Upper lobe of left lung (tissue), 6 donors: ENCODE measurements around the gene ARV1. TPM values are rescaled to one million over a fixed set of nuclear protein-coding genes. Genes with fewer than 3 reads are reported as not detected.
"Not testable (repeated sequence)": the region's sequence is repeated elsewhere in the genome, so short reads cannot be mapped to it uniquely, and the experiment has no call there.

ENCODE experiments used
- ATAC-seq, 2 donors: fragments of 200-7000 bp; cut with Tn5 transposase; one replicate each; pipeline ENCODE4 v1.9.1; 2022; ENCODE audit warnings: mild to moderate bottlenecking in 2 of 2, moderate library complexity in 2 of 2; ENCODE audit not compliant: low FRiP score in 2 of 2
- DNase-seq, 2 donors: peaks; one replicate each; pipeline ENCODE4 v3.0.0-alpha.2; 2019 to 2020
- H3K27ac ChIP-seq, 4 donors: fragments of 200-600 bp; sonication (generic); one replicate each; pipeline ENCODE4 v1.5.1; 2016 to 2019
- H3K27me3 ChIP-seq, 4 donors: fragments of 200-600 bp; sonication (generic); one replicate each; pipeline ENCODE4 v1.5.1; 2017 to 2019
- H3K36me3 ChIP-seq, 4 donors: fragments of 200-600 bp; sonication (generic); one replicate each; pipeline ENCODE4 v1.5.1; 2016 to 2019
- H3K4me1 ChIP-seq, 4 donors: fragments of 200-600 bp; sonication (generic); one replicate each; pipeline ENCODE4 v1.5.1; 2018 to 2019
- H3K4me3 ChIP-seq, 4 donors: fragments of 200-600 bp; sonication (generic); one replicate each; pipeline ENCODE4 v1.5.1; 2017 to 2019; ENCODE audit warnings: mild to moderate bottlenecking in 2 of 4, moderate library complexity in 1 of 4
- H3K9me3 ChIP-seq, 4 donors: fragments of 200-600 bp; sonication (generic); one replicate each; pipeline ENCODE4 v1.5.1; 2018 to 2019
- CTCF ChIP-seq, 6 experiments: fragments of 450-650 bp in 4 of 6; fragments of 200-600 bp in 2 of 6; sonication (generic) in 2 of 6; IDR thresholded peaks; one replicate each; pipeline ENCODE4 v1.5.1; 2016 to 2019; ENCODE audit warnings: antibody characterized with exemption in 6 of 6
- EP300 ChIP-seq, 4 donors: sonication (generic); formaldehyde crosslinking; IDR thresholded peaks; one replicate each; pipeline ENCODE4 v1.5.1; 2017; ENCODE audit warnings: antibody characterized with exemption in 4 of 4, control low read depth in 2 of 4
- POLR2A ChIP-seq, 4 donors: fragments of 450-650 bp; IDR thresholded peaks; one replicate each; pipeline ENCODE4 v1.5.1; 2016 to 2017; ENCODE audit warnings: antibody characterized with exemption in 4 of 4, mild to moderate bottlenecking in 2 of 4
- POLR2AphosphoS5 ChIP-seq, 2 donors: sonication (generic); formaldehyde crosslinking; IDR thresholded peaks; one replicate each; pipeline ENCODE4 v1.5.1; 2017; ENCODE audit warnings: antibody characterized with exemption in 2 of 2
- WGBS, 2 donors: methylation state at CpG; one replicate each; pipeline ENCODE4 v1.1.5; 2017 to 2018; 5-methylcytosine and 5-hydroxymethylcytosine counted together
- total RNA-seq, 6 donors: library from RNA; depleted of rRNA in 4 of 6; stranded (reverse); fragments of >200 nt in 4 of 6; gene quantifications; one replicate each; pipeline versions ENCODE4 v1.1.0 to v1.2.1, GENCODE V29; 2016 to 2021
- donor health status: DM: no; HTN: no; CAD: no; lungs with moderate emphysema.
- donor health status: DM: no; HTN: yes; CAD: no; lungs with severe emphysema.

ARV1 gene
- total RNA-seq, 6 donors from 2014 or later, result 2.3 to 25.2 (median 19.6) TPM

GRCh38 chr1:231000201-231000600 lies 21.3 kb downstream of the ARV1 start:
- 95 to 97% methylated on average over 4 of the region's 4 CpGs for WGBS, 2 donors
- no peaks in the 10 kb centered on the region for H3K27me3 ChIP-seq
- peaks cover 34 to 67% (median 53%) of the 10 kb centered on the region in 4 donors for H3K36me3 ChIP-seq
- no peak for DNase-seq
- no peak overlapping the region for H3K27ac ChIP-seq
- ATAC-seq, result no peak
- TF ChIP-seq EP300 (IDR thresholded peaks at IDR 0.05) (no peak), POLR2A (IDR thresholded peaks at IDR 0.05) (no peak), CTCF (IDR thresholded peaks at IDR 0.05) (no peak), POLR2AphosphoS5 (IDR thresholded peaks at IDR 0.05) (no peak)
- H3K9me3 ChIP-seq, result peaks cover 3 to 18% (median 11%) of the 10 kb centered on the region in 4 donors
- H3K4me3 ChIP-seq, result no peak overlapping the region
- H3K4me1 ChIP-seq, result no peaks in the 10 kb centered on the region

GRCh38 chr1:231000639-231001038 lies 21.7 kb downstream of the ARV1 start:
- Histone ChIP-seq H3K27ac (no peak overlapping the region), H3K36me3 (peaks cover 34 to 62% (median 53%) of the 10 kb centered on the region in 4 donors), H3K4me3 (no peak overlapping the region), H3K9me3 (peaks cover 3 to 18% (median 11%) of the 10 kb centered on the region in 4 donors), H3K4me1 (no peaks in the 10 kb centered on the region), H3K27me3 (no peaks in the 10 kb centered on the region)
- TF ChIP-seq POLR2A (IDR thresholded peaks at IDR 0.05) (no peak), EP300 (IDR thresholded peaks at IDR 0.05) (no peak), POLR2AphosphoS5 (IDR thresholded peaks at IDR 0.05) (no peak), CTCF (IDR thresholded peaks at IDR 0.05) (no peak)
- no peak for ATAC-seq
- no peak for DNase-seq
- WGBS, 2 donors, result 100% methylated on average over 1 of the region's 1 CpG

GRCh38 chr1:231001892-231002291 lies 23.0 kb downstream of the ARV1 start:
- no peak for ATAC-seq
- Histone ChIP-seq H3K4me1 (no peaks in the 10 kb centered on the region), H3K27me3 (no peaks in the 10 kb centered on the region), H3K36me3 (peaks cover 34 to 50% (median 43%) of the 10 kb centered on the region in 4 donors), H3K27ac (no peak overlapping the region), H3K9me3 (peaks cover 3 to 18% (median 11%) of the 10 kb centered on the region in 4 donors), H3K4me3 (no peak overlapping the region)
- DNase-seq, result no peak
- TF ChIP-seq POLR2A (IDR thresholded peaks at IDR 0.05) (no peak), CTCF (IDR thresholded peaks at IDR 0.05) (no peak), EP300 (IDR thresholded peaks at IDR 0.05) (no peak), POLR2AphosphoS5 (IDR thresholded peaks at IDR 0.05) (no peak)

GRCh38 chr1:231007535-231007934 lies 28.6 kb downstream of the ARV1 start:
- not testable (repeated sequence) for H3K4me1 ChIP-seq, H3K27ac ChIP-seq, H3K36me3 ChIP-seq, H3K4me3 ChIP-seq, H3K27me3 ChIP-seq, ATAC-seq, DNase-seq
- H3K9me3 ChIP-seq, result peaks cover 3 to 23% (median 16%) of the 10 kb centered on the region in 4 donors
- 73 to 81% methylated on average over 1 of the region's 1 CpG for WGBS, 2 donors

GRCh38 chr1:231011360-231011759 lies 32.5 kb downstream of the ARV1 start:
- Histone ChIP-seq H3K36me3 (peaks cover 0 to 2% (median 0%) of the 10 kb centered on the region in 4 donors), H3K27me3 (no peaks in the 10 kb centered on the region), H3K4me1 (no peaks in the 10 kb centered on the region), H3K27ac (no peak overlapping the region), H3K4me3 (no peak overlapping the region), H3K9me3 (peaks cover 0 to 6% (median 5%) of the 10 kb centered on the region in 4 donors)
- ATAC-seq (peak in 1 of 2 donors; percentile 26), DNase-seq (no peak)
- no peak for TF ChIP-seq CTCF (IDR thresholded peaks at IDR 0.05)
- TF ChIP-seq POLR2A (IDR thresholded peaks at IDR 0.05), result no peak
- TF ChIP-seq EP300 (IDR thresholded peaks at IDR 0.05), result no peak
- no peak for TF ChIP-seq POLR2AphosphoS5 (IDR thresholded peaks at IDR 0.05)
- WGBS, 2 donors, result 90 to 91% methylated on average over 2 of the region's 2 CpGs
